Left ventricle myocardium inferior (tissue), 1 donor: Measurements from ENCODE around the gene AHCY. TPM values are rescaled to one million over a fixed set of nuclear protein-coding genes. Genes with fewer than 3 reads are reported as not detected.
"Not testable (repeated sequence)": the region's sequence is repeated elsewhere in the genome, so short reads cannot be mapped to it uniquely, and the experiment has no call there.

ENCODE experiments used
- DNase-seq: peaks from one replicate; pipeline ENCODE4 v3.0.0-alpha.2; 2020
- H3K27ac ChIP-seq: fragments of 200-600 bp; replicated peaks from 2 replicates; pipeline ENCODE4 v1.8.0; 2021
- H3K27me3 ChIP-seq: fragments of 200-600 bp; 2 replicates; pipeline ENCODE4 v1.8.0; 2021; ENCODE audit warnings: low read depth
- H3K36me3 ChIP-seq: fragments of 200-600 bp; 2 replicates; pipeline ENCODE4 v1.8.0; 2021
- H3K4me1 ChIP-seq: fragments of 200-600 bp; 2 replicates; pipeline ENCODE4 v1.8.0; 2021
- H3K4me3 ChIP-seq: fragments of 200-600 bp; 2 replicates; pipeline ENCODE4 v1.8.0; 2021; ENCODE audit warnings: mild to moderate bottlenecking, moderate library complexity
- H3K9me3 ChIP-seq: fragments of 200-600 bp; replicated peaks from 2 replicates; pipeline ENCODE4 v1.8.0; 2021
- intact Hi-C: fragments of 100-400 bp; cut with micrococcal nuclease; formaldehyde crosslinking; loops from one replicate; pipeline ENCODE4 v1.11.0; 2022
- total RNA-seq: library from RNA; stranded (reverse); fragmentation: NEBNext Ultra II Directional; extraction: Animal tissue kit (Norgen Biotek cat#: 25700); gene quantifications from one replicate; pipeline ENCODE4 v1.2.1, GENCODE V29; 2021
- TF ChIP-seq, protein P1 (sequence below): fragments of 200-600 bp; IDR thresholded peaks from 2 replicates; pipeline ENCODE4 v1.8.0; 2021; ENCODE audit warnings: antibody characterized with exemption, mild to moderate bottlenecking, borderline replicate concordance
- donor health status: DM: no; HTN: yes; CAD: no; lungs with severe emphysema.

AHCY gene
- total RNA-seq, 1 donor from 2014 or later, result 66.2 TPM

DNA sequence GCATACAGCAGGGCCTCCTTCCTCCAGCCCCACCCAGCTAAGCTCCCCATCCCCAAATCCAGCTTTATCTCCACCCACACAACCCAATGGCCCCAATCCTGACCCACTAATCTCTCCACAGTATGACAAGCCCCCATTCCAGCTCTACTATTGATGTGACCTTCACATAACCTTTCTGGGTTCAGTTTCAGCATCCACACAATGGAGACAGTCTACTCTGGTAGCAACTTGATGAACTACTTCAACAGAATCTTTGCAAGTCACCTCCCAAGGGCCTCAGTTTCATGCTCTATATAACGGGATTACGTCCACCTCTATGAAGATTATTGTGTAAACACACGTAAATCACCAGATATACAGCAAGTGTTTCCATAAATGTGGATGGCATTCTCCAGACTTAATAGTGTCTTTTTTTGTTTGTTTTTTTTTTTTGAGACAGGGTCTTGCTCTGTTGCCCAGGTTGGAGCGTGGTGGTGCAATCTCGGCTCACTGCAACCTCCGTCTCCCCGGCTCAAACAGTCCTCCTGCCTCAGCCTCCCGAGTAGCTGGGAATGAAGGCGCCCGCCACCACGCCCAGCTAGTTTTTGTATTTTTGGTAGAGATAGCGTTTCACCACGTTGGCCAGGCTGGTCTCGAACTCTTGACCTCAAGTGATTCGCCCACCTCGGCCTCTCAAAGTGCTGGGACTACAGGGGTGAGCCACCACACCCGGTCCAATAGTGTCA, 1.4 kb downstream of the AHCY start:
- intact Hi-C loops, result no loop called here
- H3K27ac ChIP-seq, result peak overlapping the region; percentile 97
- TF ChIP-seq, protein P1, sequence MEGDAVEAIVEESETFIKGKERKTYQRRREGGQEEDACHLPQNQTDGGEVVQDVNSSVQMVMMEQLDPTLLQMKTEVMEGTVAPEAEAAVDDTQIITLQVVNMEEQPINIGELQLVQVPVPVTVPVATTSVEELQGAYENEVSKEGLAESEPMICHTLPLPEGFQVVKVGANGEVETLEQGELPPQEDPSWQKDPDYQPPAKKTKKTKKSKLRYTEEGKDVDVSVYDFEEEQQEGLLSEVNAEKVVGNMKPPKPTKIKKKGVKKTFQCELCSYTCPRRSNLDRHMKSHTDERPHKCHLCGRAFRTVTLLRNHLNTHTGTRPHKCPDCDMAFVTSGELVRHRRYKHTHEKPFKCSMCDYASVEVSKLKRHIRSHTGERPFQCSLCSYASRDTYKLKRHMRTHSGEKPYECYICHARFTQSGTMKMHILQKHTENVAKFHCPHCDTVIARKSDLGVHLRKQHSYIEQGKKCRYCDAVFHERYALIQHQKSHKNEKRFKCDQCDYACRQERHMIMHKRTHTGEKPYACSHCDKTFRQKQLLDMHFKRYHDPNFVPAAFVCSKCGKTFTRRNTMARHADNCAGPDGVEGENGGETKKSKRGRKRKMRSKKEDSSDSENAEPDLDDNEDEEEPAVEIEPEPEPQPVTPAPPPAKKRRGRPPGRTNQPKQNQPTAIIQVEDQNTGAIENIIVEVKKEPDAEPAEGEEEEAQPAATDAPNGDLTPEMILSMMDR, result no peak
- no peaks in the 10 kb centered on the region for H3K27me3 ChIP-seq
- DNase-seq, result no peak
- no peaks in the 10 kb centered on the region for H3K9me3 ChIP-seq
- peak overlapping the region; percentile 88 for H3K4me3 ChIP-seq
- no peaks in the 10 kb centered on the region for H3K36me3 ChIP-seq
- peaks cover 38% of the 10 kb centered on the region for H3K4me1 ChIP-seq

DNA sequence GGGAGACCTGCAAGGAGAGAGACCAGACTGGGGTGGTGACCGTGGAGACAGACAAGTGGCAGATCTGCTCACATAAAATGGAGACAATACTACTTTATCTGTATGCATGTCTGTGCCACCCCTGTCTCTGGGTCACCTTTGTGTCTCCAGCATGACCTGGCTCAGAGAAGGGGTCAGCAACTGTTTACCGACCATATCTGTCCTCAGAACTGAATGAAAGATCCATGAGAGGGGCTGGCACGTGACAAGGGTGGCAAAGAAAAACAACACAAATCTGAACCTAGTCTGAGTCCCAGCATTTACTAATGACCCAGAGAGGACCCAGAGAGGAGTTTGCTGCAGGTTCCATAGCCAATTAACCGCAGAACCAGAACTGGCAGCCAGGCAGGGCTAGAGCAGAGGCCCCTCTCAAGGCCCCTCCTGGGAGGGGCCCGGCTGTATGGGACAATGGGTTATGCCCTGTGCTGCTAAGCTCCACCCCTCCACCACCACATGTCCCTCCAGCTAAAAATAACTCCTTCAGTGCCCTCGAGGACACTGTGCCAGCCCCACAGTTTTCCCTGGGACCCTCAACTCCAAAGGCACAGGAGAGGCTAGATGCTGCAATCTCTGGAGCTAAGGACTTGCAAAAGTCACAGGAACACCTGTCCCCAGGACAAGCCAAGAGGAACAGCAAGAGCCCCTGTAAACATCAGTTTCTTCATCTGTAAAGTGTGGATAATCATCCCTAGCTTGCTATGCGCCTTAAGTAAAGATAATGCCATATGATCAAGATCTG, 2.2 kb downstream of the AHCY start:
- intact Hi-C loops, result no loop called here
- H3K36me3 ChIP-seq, result no peaks in the 10 kb centered on the region
- H3K4me3 ChIP-seq, result peak overlapping the region; percentile 88
- no peaks in the 10 kb centered on the region for H3K9me3 ChIP-seq
- peak; percentile 28 for DNase-seq
- TF ChIP-seq, protein P1, result no peak
- no peaks in the 10 kb centered on the region for H3K27me3 ChIP-seq
- H3K4me1 ChIP-seq, result peaks cover 38% of the 10 kb centered on the region
- H3K27ac ChIP-seq, result peak overlapping the region; percentile 64

DNA sequence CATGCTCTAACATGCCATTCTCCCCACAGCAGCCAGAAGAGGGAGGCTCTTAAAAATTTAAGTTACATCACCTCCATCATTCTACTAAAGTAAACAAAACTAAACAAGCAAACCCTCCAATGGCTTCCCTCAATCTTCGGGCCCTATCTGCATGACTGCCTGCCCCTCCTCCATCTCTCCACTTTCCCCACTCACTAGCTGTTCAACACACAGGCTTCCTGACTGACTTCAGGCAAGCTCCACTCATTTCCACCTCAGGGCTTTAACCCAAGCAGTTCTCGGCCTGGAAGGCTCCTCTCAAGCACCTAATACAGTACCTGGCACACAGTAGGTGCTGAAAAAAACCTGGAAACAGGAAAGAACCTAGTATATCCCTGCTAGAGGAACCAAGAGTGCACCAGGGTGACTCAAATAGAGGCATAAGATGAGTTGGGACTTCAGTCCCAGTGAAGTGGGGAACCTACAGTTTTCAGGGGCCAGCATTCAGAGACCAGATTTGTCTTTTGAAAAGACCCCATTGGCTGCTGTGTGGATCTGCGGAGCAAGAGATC, 2.8 kb downstream of the AHCY start:
- intact Hi-C loops, result no loop called here
- no peaks in the 10 kb centered on the region for H3K9me3 ChIP-seq
- peaks cover 38% of the 10 kb centered on the region for H3K4me1 ChIP-seq
- DNase-seq, result no peak
- H3K27ac ChIP-seq, result peak overlapping the region; percentile 64
- no peaks in the 10 kb centered on the region for H3K27me3 ChIP-seq
- TF ChIP-seq, protein P1, result no peak
- peak overlapping the region; percentile 88 for H3K4me3 ChIP-seq
- no peaks in the 10 kb centered on the region for H3K36me3 ChIP-seq

DNA sequence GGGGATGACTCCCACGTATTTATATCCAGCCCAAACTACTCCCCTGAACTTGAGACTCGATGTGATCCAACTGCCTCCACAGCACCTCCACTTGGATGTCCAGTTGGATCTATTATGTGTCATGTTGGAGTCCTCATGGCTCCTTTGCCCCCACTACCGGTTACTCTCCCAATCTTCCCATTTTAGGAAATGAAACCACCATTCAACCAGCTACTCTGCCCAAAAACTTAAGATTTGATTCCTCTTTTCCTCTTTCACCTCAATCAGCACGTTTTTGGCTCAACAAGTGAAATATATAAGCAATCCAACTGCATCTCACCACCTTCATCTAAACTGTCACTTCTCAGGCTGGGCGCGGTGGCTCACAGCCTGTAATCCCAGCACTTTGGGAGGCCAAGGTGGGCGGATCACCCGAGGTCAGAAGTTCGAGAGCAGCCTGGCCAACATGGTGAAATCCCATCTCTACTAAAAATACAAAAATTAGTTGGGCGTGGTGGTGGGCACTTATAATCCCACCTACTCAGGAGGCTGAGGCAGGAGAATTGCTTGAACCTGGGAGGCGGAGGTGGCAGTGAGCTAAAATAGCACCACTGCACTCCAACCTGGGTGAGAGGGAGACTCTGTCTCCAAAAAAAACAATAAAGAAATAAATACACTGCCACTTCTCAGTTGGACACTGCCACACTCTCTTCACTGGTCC, 3.4 kb downstream of the AHCY start:
- DNase-seq, result no peak
- TF ChIP-seq, protein P1, result no peak
- Histone ChIP-seq H3K4me1 (peaks cover 38% of the 10 kb centered on the region), H3K36me3 (peaks cover 3% of the 10 kb centered on the region), H3K4me3 (no peak overlapping the region), H3K27ac (peak overlapping the region; percentile 64), H3K27me3 (no peaks in the 10 kb centered on the region), H3K9me3 (no peaks in the 10 kb centered on the region)
- intact Hi-C loops, result no loop called here

DNA sequence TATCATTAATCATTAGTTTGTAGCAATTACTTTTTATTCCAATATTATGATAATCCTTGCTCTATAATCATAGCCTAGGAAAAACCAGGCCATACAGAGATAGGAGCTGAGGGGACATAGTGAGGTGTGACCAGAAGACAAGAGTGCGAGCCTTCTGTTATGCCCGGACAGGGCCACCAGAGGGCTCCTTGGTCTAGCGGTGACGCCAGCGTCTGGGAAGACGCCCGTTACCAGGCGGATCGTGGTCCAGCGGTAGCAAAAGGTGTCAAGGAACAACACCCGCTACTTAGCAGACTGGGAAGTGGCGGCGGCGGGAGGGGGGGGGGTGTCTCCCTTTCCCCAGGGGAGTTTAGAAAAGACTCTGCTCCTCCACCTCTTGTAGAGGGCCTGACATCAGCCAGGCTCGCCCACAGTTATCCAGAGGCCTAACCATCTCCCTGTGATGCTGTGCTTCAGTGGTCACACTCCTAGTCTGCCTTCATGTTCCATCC, 4.8 kb downstream of the AHCY start:
- intact Hi-C loops, DNase-seq, H3K4me3 ChIP-seq, H3K27ac ChIP-seq, H3K27me3 ChIP-seq, H3K9me3 ChIP-seq: not testable (repeated sequence)
- Histone ChIP-seq H3K36me3 (peaks cover 16% of the 10 kb centered on the region), H3K4me1 (peaks cover 37% of the 10 kb centered on the region)
- TF ChIP-seq, protein P1, result peak; percentile 46
